Measurements from ENCODE around the gene ZNF280A.

DNA sequence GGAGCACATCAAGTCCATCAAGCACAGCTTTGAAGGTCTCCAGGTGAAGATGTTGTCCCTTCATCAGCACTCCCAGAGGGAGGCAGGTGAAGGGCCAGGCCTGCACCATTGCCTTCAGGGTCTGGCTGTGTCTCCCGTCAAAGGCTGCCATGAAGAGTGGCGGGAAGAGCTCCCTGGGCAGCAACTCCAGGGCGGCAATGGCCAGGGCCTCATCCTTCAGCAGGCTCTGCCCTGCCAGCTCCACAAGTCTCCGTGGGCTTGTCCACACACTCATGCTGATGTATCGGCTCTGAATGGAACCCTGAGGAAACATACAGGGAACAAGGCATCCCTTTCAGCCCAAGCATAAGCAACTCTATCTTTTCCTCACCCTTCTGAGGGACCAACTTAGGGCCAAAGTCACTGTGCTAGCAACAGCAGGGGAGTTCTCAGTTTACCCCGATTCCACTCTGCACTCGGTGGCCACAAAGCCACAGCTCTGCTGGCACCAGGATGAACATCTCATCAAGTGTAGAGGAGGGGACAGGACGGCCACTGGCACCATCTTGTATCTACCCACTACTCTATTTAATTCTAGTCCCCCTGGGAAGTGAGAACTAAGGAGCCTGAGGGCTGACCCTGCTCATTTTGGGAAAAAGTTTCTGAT, 30.8 kb upstream of the ZNF280A start:
- TF ChIP-seq, protein P1, sequence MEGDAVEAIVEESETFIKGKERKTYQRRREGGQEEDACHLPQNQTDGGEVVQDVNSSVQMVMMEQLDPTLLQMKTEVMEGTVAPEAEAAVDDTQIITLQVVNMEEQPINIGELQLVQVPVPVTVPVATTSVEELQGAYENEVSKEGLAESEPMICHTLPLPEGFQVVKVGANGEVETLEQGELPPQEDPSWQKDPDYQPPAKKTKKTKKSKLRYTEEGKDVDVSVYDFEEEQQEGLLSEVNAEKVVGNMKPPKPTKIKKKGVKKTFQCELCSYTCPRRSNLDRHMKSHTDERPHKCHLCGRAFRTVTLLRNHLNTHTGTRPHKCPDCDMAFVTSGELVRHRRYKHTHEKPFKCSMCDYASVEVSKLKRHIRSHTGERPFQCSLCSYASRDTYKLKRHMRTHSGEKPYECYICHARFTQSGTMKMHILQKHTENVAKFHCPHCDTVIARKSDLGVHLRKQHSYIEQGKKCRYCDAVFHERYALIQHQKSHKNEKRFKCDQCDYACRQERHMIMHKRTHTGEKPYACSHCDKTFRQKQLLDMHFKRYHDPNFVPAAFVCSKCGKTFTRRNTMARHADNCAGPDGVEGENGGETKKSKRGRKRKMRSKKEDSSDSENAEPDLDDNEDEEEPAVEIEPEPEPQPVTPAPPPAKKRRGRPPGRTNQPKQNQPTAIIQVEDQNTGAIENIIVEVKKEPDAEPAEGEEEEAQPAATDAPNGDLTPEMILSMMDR (IDR thresholded peaks at IDR 0.05; ENCODE audit: insufficient read depth, low read length) = no peak
- TF ChIP-seq POLR2AphosphoS5 (IDR thresholded peaks at IDR 0.05; ENCODE audit: low read depth) = no peak
- TF ChIP-seq, protein P2, sequence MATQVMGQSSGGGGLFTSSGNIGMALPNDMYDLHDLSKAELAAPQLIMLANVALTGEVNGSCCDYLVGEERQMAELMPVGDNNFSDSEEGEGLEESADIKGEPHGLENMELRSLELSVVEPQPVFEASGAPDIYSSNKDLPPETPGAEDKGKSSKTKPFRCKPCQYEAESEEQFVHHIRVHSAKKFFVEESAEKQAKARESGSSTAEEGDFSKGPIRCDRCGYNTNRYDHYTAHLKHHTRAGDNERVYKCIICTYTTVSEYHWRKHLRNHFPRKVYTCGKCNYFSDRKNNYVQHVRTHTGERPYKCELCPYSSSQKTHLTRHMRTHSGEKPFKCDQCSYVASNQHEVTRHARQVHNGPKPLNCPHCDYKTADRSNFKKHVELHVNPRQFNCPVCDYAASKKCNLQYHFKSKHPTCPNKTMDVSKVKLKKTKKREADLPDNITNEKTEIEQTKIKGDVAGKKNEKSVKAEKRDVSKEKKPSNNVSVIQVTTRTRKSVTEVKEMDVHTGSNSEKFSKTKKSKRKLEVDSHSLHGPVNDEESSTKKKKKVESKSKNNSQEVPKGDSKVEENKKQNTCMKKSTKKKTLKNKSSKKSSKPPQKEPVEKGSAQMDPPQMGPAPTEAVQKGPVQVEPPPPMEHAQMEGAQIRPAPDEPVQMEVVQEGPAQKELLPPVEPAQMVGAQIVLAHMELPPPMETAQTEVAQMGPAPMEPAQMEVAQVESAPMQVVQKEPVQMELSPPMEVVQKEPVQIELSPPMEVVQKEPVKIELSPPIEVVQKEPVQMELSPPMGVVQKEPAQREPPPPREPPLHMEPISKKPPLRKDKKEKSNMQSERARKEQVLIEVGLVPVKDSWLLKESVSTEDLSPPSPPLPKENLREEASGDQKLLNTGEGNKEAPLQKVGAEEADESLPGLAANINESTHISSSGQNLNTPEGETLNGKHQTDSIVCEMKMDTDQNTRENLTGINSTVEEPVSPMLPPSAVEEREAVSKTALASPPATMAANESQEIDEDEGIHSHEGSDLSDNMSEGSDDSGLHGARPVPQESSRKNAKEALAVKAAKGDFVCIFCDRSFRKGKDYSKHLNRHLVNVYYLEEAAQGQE (IDR thresholded peaks at IDR 0.05; ENCODE audit: insufficient replicate concordance, low read depth) = no peak

All from HL-60 (cell line).